ENCODE results near the gene XPO4.

GRCh38 chr13:20789665-20790064 is 112.9 kb downstream of the XPO4 start:
- TF ChIP-seq POLR2AphosphoS5 (IDR thresholded peaks at IDR 0.05; ENCODE audit: low read depth, low read length) = no peak
- TF ChIP-seq CTCF (IDR thresholded peaks at IDR 0.05) = no peak

All from Panc1 (cell line).